NCI-H1417 (cell line): ENCODE results near the gene MDP1.
"Not testable (repeated sequence)": the region's sequence is repeated elsewhere in the genome, so short reads cannot be mapped to it uniquely, and the experiment has no call there.

Experiments
- DNase-seq, 3 experiments: peaks; one replicate each; lab custom pipeline; 2025; lab: John Stamatoyannopoulos, UW

Gene MDP1

DNA sequence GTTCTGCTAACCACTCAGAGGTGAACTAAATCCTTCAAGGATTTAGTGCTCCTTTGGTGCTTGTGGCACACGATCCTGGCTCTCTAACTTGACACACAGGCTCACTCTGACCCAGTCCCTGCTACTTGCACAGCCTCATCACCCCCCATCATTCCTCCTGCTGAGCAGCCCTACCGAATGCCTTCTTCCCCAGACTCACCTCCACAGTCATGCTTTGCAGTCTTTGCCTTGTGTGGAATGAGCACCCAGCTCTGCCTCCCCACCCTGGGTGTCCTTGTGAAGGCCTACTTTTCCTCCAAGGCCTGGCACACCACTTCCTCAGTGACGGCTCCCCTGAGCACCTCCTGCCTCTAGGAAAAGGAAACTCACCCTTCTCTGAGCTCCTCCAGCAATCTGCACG is 34.5 kb upstream of the MDP1 start:
- no peak for DNase-seq

DNA sequence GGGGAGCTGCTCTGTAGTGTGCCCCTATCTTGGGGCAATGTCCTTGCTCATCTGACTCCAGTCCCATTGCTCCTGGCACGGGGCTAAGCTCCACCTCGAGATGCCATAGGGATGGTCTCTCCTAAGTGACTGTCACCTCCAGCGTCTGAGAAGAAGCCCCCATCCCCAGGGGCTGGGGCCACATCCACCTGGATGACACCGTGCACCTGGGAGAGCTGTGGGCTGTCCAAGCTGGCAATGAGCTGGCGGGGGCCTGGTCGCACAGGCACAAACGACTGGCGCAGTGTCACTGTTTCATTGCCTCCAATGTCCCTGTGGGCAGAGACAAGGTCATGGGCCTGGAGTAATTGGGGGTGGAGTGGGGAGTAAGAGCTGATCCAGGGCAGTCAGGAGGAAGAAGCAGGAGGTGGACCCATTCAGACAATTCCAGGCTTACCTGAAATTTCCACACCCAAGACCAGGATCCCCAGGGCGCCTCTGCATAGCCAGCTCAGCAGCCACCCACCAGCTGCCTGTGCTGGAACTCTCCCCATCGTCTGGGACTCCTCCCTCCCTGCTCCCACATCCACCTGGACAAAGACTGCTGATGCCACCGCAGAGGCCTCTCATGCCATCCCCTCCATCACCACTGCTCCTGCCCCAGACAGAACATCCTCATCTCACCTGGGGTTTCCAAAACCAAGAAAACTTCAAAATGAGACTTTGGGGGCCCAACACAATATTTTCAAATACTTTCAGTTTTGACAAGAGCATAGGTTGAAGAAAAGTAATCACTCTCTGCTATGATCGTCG is 33.6 kb upstream of the MDP1 start:
- DNase-seq = no peak

DNA sequence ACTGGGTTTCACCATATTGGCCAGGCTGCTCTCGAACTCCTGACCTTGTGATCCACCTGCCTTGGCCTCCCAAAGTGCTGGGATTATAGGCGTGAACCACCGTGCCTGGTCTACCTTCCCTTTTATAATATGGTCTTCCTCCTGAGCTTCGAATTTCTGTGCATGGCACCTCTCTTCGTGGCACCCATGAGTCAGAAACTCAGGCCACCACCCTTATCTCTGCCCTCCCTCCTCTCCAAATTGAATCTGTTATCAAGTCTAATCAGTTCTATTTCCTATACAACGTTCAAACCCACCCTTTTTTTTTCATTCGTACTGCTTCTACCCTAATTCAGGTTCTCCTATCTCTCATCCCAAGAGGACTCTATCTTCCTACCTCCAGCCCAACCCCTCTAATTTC is 31.6 kb upstream of the MDP1 start:
- no peak for DNase-seq

DNA sequence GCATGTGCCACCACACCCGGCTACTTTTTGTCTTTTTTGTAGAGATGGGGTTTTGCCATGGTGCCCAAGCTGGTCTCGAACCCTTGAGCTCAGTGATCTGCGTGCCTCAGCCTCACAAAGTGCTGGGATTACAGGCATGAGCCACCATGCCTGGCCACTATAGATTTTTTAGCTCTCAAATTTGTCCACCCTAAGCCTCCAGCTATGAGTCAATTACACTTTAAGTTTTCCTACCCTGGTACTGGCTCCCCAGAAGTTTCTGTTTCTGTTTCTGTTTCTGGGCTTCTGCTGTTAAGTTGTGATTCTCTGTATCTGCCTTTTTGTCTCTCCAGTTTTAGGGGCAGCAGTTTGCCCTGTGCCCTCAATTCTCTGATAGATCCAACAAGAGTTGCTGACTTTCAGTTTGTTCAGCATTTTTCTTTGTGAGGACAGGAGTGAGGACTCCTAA is 30.9 kb upstream of the MDP1 start:
- DNase-seq = no peak

DNA sequence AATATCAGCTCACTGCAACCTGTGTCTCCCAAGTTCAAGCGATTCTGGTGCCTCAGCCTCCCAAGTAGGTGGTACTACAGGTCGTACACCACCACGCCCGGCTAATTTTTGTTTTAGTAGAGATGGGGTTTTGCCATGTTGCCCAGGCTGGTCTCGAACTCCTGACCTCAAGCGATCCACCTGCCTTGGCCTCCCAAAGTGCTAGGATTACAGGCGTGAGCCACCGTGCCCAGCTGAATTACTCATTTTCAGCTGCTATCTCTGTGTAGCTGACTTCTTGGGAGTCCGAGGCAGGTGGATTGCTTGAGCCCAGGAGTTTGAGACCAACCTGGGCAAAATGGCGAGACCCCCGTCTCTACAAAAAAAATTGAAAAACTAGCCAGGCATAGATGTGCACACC is 29.5 kb upstream of the MDP1 start:
- not testable (repeated sequence) for DNase-seq

DNA sequence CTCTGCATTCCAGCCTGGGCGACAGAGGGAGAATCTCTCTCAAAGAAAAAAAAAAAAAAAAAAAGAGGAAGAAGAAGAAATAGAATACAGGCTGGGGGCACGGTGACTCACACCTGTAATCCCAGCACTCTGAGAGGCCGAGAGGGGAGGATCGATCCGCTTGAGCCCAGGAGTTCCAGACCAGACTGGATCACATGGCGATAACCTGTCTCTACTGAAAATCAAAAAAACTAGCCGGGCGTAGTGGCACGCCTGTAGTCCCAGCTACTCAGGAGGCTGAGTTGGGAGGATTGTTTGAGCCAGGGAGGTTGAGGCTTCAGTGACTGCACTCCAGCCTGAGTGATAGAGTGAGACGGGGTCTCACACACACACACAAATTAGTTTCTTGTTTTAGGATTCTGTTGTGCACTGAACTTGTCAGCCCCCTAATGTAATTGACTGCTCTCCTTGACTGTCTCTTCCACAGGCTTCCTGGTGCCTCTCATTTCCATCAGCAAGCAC is 27.5 kb upstream of the MDP1 start:
- no peak for DNase-seq

DNA sequence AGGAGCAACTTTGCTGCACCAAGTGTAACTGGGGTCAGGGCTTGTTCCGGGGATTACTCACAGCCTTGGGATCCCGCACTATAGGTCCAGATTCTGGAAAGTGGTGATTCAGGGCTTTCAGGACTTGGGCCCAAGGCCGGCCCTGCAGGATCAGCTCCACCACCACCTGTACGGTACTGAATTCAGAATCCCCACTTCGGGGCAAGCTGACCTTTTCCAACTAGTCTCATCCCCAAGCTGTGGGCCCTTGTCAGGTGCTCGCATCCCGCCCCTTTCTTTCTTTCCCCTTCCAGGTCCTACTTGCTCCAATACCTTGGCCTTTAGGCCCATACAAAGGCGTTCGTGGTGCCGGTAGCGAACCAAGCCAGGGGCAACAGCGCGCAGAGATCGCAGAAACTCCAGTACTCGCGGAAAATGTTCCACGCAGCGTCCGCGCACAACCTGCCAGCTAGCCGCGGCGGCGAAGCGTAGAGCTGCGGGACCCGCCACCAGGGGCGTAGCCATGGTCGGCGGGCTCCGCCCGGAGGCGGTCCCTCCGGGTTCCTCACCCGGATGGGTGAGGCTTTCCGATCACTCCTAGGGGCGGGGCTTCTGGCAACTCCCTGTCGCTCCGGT is 26.1 kb upstream of the MDP1 start:
- peak; percentile 94 to 100 (median 99) for DNase-seq

DNA sequence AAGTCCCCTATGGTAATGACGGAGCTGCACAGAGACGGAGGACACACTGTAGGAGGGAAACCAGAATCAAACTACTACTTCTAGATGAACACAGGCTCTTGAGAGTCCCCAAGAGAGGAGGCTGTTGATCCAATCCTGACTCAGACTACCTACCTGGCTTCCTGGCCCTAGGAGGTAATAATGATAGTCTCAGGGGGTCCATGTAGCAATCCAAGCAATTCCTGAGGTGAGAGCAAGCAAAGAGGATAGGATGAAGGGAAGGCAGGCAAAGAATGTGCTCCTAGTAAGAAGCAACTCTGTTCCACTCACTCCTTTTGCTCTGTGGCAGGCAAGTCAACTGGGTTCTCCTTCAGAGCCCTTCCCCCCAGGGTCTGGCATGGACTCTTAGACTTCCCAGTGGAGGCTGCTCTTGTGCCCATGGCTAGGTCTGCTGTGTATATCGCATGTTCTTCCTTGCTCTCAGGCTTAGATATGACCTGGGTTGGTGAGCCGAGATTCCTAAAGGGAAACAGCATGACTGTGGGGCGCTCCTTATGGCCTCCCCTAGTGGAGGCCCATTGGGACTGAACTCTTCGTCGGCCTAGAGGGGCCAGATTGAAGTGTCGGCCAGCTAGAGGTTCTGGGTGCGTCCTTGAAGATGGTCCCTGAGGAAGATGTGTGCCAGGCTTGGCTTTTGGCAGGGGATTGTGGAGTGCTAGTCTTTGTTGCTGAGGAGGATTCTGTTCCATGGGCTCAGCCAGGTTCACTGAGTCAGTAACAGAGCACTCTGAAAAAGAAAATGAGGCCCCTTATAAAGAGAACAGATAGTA is 24.4 kb upstream of the MDP1 start:
- DNase-seq = no peak

DNA sequence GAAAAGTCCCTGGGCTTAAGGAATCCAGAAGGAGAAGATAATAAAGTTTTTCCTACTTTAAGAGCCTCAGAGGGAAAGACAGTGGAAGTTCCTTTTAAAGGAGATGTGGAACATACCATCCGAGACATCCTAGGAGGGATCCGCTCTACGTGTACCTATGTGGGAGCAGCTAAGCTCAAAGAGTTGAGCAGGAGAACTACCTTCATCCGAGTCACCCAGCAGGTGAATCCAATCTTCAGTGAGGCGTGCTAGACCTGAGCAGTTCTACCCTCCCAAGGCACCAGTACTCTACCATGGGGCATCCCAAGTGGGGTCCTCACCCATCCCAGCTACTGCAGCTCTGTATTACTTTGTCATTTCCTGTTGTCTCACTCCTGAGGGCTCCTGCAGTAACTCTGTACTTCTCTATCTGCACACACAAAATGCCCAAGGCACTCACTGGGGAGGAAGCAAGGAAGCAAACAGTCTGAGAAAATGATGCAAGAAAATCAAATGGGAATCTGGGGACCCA is 22.7 kb upstream of the MDP1 start:
- no peak for DNase-seq

DNA sequence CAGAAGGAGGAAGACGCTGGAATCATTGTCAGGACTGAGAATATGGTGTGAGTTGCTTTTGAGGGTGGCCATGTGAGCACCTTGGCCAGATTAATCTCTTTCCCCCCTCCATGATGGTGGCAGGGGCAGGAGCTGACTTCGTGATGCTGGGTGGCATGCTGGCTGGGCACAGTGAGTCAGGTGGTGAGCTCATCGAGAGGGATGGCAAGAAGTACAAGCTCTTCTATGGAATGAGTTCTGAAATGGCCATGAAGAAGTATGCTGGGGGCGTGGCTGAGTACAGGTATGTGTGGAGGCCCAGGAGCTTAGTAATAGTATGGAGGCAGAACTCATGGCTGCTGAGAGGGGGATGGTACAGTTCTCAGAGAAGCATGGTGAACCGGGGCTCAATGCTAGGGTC is 22.3 kb upstream of the MDP1 start:
- DNase-seq = no peak

DNA sequence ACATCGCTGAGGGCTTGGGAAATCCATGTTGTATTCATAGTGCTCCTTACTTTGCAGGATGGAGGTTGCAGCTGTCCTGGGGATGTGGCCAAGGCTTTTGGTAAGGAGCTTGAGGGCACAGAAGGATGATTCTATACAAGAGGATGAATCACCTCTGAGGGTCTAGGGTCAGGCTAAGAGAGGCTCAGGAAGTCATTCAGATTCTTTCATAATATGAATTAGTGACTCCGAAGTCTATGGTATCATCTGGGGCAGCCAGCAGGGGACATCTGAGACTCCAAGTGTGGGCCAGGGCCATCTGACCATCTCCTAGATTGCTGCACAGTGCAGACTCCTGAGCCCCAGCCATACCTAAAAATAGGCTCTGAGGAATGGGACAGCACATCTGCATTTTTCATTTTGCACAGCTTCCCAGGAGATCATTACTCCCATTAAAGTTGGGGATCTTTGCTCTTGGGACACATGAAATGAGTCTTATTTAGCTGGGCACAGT is 21.6 kb upstream of the MDP1 start:
- no peak for DNase-seq

DNA sequence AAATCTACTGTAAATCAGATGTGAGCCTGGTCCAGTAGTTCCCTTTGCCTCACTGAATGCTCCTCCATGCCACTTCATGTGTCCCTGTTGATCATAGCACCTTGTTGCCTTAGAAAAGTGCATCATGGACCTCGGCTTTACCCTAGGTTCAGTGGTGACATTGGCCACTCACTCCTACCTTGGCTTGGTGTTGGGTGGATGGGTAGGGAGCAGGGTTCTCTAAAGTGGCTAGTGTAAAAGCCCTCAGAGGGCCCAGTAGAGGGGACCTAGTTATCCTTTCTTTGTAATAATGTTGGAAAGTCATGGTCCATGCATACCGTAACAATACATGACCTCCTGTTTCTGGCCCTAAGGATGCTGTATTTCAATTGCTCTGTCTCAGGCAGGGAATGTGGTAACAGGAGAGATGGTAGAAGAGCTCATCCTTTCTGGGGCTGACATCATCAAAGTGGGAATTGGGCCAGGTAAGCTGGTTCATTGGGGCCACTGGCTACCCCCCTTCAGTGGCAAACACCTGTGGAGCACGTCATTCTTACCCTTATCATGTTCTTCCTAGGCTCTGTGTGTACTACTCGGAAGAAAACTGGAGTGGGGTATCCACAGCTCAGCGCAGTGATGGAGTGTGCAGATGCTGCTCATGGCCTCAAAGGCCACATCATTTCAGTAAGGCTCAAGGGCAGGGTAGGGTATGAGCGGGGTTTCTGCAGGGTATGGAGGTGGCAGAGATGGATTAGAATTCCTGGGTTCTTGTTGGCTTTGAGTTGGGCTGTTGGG is 21.0 kb upstream of the MDP1 start:
- no peak for DNase-seq

DNA sequence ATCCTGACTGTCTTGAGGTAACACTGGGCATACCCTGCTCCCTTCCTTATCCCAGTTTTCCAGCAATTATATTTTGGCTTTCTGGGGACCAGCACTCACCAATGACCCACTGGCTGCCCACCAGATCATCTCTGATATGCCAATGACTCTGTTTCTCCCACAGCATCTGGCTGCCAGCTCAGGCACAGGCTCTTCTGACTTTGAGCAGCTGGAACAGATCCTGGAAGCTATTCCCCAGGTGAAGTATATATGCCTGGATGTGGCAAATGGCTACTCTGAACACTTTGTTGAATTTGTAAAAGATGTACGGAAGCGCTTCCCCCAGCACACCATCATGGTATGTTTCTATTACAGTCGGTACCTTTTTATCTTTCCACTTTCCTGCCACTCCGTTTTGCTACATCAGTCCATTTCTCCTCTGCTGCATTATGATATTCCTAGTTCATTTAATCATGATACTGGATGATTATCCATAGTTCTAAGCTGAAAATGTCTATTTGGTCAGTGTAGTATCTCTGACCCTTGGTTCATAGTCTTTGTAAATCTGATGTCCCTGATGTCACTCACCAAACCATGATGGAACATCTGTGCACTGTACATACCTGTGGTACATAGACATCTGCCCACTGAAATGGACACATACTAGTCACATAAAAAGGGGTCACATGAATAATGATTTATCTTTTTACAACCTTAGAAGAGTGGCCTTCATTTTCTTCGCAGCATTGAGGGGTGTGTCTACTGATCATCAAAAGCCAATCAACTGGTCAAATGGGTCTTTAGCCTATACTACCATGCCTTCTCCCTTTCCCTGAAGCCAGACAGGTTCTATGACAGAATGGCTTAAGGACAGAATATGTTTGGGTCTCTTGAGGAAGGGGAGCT is 20.2 kb upstream of the MDP1 start:
- DNase-seq = no peak

DNA sequence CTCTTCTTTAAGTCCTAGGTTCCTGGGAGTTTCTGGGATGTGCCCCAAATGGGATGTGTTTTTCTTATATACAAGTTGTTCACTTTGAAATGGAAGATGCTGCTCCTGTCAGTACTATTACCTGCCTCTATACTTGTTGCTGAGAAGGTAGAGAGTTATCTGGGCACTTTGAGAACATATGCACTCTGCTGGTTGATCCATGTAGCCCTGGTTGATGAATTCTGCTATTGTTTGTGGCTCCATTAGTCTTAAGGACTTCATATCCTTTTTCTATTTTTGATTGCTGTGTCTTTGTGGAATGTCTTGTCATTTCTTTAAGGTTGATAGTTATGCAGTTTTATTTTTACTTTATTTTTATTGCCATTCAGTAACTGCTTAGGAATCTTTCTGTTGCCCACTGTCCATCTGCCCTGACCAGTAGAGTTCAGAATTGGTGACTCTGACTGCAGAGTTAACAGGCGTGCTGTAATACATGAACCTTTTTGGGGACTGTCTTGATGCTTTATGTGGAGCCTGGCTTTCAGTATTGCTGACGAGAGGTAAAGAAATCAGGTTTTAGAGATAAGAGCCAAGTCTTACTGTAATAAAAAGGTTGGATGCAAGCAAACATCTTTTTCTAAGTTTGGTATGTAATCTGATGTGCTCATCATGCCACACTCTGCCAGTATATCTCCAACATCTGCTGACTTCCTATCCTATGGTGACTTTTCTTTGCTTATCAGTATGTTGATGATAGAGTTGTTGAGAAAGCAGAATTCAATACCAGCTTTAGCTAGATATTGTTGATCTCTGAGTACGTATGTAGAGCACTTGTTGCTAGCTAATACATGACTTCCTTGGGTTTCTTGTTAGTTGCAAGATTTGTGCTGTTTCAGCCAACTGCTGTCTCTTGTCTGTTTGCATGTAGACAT is 18.5 kb upstream of the MDP1 start:
- DNase-seq = no peak

DNA sequence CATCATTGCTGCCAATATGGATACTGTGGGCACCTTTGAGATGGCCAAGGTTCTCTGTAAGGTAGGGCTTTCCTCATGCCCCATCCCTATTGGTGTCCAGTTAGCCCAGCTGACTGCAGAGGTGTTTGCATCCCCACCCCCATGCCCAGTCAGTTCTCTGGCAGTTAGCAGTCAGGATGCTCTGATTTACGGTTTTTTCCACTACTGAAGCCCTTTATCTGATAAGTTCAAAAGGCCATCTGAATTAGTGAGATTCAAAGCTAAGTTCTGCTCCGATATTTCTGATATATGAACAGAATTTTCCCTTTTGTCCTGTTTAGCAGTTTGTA is 17.6 kb upstream of the MDP1 start:
- DNase-seq = peak in 1 of 3 experiments; percentile 38

DNA sequence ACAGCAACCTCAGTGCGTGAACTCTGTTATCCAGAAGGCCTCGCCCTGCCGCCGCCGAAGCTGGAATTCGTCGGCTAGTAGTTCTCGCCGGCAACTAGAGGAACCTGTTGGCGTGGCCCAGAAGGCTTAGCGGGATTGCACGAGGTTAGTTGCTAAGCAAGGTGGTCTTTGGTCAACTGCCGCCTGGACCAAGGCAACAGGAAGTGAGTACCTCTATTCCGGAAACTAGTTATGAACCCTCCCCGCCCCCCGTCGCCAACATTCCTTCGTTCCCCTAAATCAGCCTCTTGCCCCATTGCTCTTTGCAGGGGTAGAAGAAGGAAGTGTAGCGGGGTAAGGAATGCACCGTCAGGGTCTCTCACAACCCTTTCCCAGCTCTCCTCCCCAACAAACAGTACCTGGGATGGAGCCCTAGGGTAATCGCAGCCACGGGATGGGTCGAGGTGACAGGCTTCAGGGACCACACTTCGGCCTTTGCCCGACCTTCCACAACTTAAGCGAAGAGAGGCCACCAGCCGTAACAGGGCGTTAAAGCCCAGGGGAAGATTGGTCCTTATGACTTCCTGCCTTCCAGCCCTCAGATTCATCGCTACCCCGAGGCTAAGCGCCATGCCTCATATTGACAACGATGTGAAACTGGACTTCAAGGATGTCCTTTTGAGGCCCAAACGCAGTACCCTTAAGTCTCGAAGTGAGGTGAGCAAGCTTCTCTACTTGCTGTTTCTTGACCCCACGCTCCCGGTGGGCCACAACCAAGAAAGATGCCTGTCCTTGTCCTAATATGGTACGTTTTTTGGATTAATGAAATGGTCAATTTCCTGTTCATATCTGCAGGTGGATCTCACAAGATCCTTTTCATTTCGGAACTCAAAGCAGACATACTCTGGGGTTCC is 17.0 kb upstream of the MDP1 start, which contains the start of gene GMPR2:
Gene GMPR2 (plus strand): TSS at position 285 of the 893 bp plus-strand sequence. CDS start 325 bp downstream, at position 610.
- peak in 2 of 3 experiments; percentile 78 to 93 for DNase-seq

DNA sequence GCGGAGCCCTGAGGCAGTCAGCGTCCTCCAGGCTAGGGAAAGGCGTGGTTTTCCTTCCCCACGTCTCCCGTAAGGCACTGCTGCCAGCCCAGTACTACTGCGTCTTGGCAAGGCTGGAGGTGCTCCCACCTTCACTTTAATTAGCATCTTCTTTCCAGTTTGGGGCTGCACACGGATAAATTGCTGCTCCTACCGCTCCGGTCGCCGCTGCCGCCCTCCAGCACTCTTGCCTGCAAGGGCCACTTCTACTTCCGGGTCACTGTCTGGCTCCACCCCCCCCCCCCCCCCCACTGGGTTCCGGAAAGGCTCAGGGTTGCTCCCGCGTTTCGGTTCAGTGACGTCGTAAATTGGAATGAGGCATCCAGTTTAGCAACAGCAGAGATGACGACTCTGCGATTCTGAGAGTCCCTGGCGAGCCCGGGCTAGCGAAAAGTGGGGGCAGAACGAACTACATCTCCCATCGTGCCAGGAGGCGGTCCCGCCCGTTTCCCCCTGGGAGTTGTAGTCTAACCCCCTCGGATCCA is 16.3 kb upstream of the MDP1 start, which contains the start of gene NEDD8:
Gene NEDD8 (minus strand): TSS at position 247 of the 524 bp plus-strand sequence. CDS start 100 bp downstream, at position 147.
- DNase-seq = peak; percentile 92 to 97 (median 96)
